Measurements from ENCODE around the gene GPR143. TPM values are rescaled to one million over a fixed set of nuclear protein-coding genes. Genes with fewer than 3 reads are reported as not detected.

GPR143 gene
- total RNA-seq, 2 donors from 2014 or later: 11.7 to 13.5 TPM

DNA sequence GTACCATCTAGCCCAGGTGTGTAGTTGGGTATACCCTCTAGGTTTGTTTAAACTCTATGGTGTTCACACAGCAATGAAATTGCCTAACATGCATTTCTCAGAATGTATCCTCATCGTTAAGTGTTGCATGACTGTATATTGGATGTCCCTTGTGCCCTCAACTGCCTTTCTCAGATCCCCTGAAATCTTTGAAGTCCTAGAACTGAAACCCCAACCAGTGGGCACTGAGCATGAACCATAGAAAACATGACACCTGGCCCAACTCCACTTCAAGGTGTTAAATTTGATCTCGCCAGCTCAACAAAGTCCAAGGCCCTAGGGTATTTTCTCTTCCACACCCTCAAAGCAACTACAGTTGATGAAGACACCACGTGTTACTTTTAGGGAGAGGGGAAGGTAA lies 35.6 kb downstream of the GPR143 start:
- WGBS, 2 experiments (ENCODE audit: insufficient coverage in 1 of 2, insufficient read length in 1 of 2): 90 to 100% methylated on average over 1 to 3 of the region's 3 CpGs
- Mint-ChIP-seq H3K4me1 (no peaks in the 10 kb centered on the region), H3K27ac (no peak overlapping the region), H3K36me3 (ENCODE audit: low read depth) (peaks cover 47% of the 10 kb centered on the region), H3K4me3 (no peak overlapping the region), H3K9me3 (peaks cover 46% of the 10 kb centered on the region), H3K27me3 (ENCODE audit: insufficient read depth) (no peaks in the 10 kb centered on the region)
- Histone ChIP-seq H3K4me1 (ENCODE audit: control insufficient read depth, insufficient read depth, low read length) (no peaks in the 10 kb centered on the region), H3K4me3 (ENCODE audit: low read length) (no peak overlapping the region), H3K9ac (ENCODE audit: extremely low read depth, low read length, poor library complexity, severe bottlenecking) (no peak overlapping the region), H3K36me3 (ENCODE audit: control insufficient read depth, insufficient read depth, low read length) (no peaks in the 10 kb centered on the region), H3K9me3 (ENCODE audit: control insufficient read depth, low read length) (peaks cover 12% of the 10 kb centered on the region), H3K27me3 (ENCODE audit: control insufficient read depth, insufficient read depth, low read length, poor library complexity, severe bottlenecking) (no peaks in the 10 kb centered on the region), H3K27ac (ENCODE audit: low read depth, low read length) (no peak overlapping the region)
- no peak for DNase-seq
- TF ChIP-seq, protein P1, sequence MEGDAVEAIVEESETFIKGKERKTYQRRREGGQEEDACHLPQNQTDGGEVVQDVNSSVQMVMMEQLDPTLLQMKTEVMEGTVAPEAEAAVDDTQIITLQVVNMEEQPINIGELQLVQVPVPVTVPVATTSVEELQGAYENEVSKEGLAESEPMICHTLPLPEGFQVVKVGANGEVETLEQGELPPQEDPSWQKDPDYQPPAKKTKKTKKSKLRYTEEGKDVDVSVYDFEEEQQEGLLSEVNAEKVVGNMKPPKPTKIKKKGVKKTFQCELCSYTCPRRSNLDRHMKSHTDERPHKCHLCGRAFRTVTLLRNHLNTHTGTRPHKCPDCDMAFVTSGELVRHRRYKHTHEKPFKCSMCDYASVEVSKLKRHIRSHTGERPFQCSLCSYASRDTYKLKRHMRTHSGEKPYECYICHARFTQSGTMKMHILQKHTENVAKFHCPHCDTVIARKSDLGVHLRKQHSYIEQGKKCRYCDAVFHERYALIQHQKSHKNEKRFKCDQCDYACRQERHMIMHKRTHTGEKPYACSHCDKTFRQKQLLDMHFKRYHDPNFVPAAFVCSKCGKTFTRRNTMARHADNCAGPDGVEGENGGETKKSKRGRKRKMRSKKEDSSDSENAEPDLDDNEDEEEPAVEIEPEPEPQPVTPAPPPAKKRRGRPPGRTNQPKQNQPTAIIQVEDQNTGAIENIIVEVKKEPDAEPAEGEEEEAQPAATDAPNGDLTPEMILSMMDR (conservative IDR thresholded peaks at IDR 0.05): no peak

DNA sequence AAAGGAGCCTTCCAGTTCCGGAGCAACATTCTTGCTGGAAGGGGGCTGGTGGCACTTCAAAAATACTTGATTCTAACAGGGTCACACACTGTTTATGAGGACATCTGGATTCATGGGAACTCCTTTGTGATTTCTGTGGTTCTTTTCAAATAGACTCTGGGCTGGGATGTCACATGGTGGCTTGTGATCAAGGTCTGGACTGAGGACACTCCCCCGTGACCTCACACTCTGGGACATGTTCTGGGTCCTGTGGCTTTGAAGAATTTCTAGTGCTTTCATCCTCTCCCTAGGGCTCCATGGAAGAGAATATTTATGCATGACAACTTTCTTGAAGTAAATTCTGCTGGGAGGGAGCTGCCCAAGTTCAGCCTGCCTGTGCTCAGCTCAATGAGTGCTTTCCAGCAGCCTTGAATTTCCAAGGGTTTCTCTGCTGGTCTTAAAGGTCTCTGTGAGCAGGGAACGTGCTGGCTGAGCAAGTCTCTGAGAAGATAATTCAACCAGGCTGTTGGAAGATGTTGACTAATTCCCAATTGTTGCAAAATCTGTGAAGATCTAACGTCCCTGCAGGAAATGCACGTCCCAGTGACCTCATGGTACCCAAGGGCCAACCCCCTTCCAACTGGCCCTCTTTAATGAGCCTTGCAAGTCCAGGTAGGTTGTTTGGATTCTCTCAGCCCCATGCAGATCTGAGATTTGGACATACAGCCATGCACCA lies 36.3 kb downstream of the GPR143 start:
- TF ChIP-seq, protein P1 (conservative IDR thresholded peaks at IDR 0.05): no peak
- Mint-ChIP-seq H3K36me3 (ENCODE audit: low read depth) (peaks cover 48% of the 10 kb centered on the region), H3K27me3 (ENCODE audit: insufficient read depth) (no peaks in the 10 kb centered on the region), H3K27ac (no peak overlapping the region), H3K4me3 (no peak overlapping the region), H3K4me1 (no peaks in the 10 kb centered on the region), H3K9me3 (peaks cover 51% of the 10 kb centered on the region)
- Histone ChIP-seq H3K36me3 (ENCODE audit: control insufficient read depth, insufficient read depth, low read length) (no peaks in the 10 kb centered on the region), H3K9ac (ENCODE audit: extremely low read depth, low read length, poor library complexity, severe bottlenecking) (no peak overlapping the region), H3K9me3 (ENCODE audit: control insufficient read depth, low read length) (peaks cover 12% of the 10 kb centered on the region), H3K4me1 (ENCODE audit: control insufficient read depth, insufficient read depth, low read length) (no peaks in the 10 kb centered on the region), H3K27me3 (ENCODE audit: control insufficient read depth, insufficient read depth, low read length, poor library complexity, severe bottlenecking) (no peaks in the 10 kb centered on the region), H3K27ac (ENCODE audit: low read depth, low read length) (no peak overlapping the region), H3K4me3 (ENCODE audit: low read length) (no peak overlapping the region)
- DNase-seq: no peak
- WGBS, 2 experiments (ENCODE audit: insufficient coverage in 1 of 2, insufficient read length in 1 of 2): 86 to 94% methylated on average over 5 of the region's 5 CpGs

DNA sequence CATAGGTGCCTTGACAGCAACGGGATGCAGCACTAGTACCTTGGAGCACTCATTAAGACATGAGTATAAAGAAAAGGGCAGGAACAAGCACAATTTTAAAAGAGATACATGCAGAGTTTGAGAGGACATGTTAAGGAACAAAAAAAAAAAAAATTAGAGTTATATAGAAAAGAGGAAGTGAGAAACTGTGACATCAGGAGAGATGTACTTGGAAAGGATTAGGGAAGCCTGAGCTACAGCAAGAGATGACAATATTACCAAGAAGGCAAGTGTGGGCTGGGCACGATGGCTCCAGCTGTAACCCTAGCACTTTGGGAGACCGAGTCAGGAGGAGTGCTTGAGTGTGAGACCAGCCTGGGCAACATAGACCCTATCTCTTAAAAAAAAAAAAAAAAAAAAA lies 37.4 kb downstream of the GPR143 start:
- no peak for DNase-seq
- H3K9ac ChIP-seq (ENCODE audit: extremely low read depth, low read length, poor library complexity, severe bottlenecking): no peak overlapping the region
- peaks cover 50% of the 10 kb centered on the region for H3K36me3 Mint-ChIP-seq (ENCODE audit: low read depth)
- no peaks in the 10 kb centered on the region for H3K36me3 ChIP-seq (ENCODE audit: control insufficient read depth, insufficient read depth, low read length)
- TF ChIP-seq, protein P1 (conservative IDR thresholded peaks at IDR 0.05): no peak
- no peaks in the 10 kb centered on the region for H3K27me3 ChIP-seq (ENCODE audit: control insufficient read depth, insufficient read depth, low read length, poor library complexity, severe bottlenecking)
- no peak overlapping the region for H3K27ac Mint-ChIP-seq
- H3K27ac ChIP-seq (ENCODE audit: low read depth, low read length): no peak overlapping the region
- no peaks in the 10 kb centered on the region for H3K4me1 Mint-ChIP-seq
- no peaks in the 10 kb centered on the region for H3K27me3 Mint-ChIP-seq (ENCODE audit: insufficient read depth)
- peaks cover 59% of the 10 kb centered on the region for H3K9me3 Mint-ChIP-seq
- H3K4me3 Mint-ChIP-seq: no peak overlapping the region
- WGBS, 2 experiments (ENCODE audit: insufficient coverage in 1 of 2, insufficient read length in 1 of 2): 95% methylated on average over 2 of the region's 3 CpGs; no CpG with 5 or more reads in 1 of the 2 experiments
- H3K4me1 ChIP-seq (ENCODE audit: control insufficient read depth, insufficient read depth, low read length): no peaks in the 10 kb centered on the region
- H3K4me3 ChIP-seq (ENCODE audit: low read length): no peak overlapping the region
- H3K9me3 ChIP-seq (ENCODE audit: control insufficient read depth, low read length): peaks cover 12% of the 10 kb centered on the region

Measured in endodermal cell (in vitro differentiated cells).